HG03108 (cell line): ENCODE data around the gene HPS5.
"Not testable (repeated sequence)": the region's sequence is repeated elsewhere in the genome, so short reads cannot be mapped to it uniquely, and the experiment has no call there.

Experiments used
- ATAC-seq: cut with Tn5 transposase; IDR thresholded peaks from one replicate; pipeline ENCODE4 v1.9.1; 2021; ENCODE audit warnings: moderate library complexity; ENCODE audit not compliant: unreplicated experiment

The HPS5 gene, protein sequence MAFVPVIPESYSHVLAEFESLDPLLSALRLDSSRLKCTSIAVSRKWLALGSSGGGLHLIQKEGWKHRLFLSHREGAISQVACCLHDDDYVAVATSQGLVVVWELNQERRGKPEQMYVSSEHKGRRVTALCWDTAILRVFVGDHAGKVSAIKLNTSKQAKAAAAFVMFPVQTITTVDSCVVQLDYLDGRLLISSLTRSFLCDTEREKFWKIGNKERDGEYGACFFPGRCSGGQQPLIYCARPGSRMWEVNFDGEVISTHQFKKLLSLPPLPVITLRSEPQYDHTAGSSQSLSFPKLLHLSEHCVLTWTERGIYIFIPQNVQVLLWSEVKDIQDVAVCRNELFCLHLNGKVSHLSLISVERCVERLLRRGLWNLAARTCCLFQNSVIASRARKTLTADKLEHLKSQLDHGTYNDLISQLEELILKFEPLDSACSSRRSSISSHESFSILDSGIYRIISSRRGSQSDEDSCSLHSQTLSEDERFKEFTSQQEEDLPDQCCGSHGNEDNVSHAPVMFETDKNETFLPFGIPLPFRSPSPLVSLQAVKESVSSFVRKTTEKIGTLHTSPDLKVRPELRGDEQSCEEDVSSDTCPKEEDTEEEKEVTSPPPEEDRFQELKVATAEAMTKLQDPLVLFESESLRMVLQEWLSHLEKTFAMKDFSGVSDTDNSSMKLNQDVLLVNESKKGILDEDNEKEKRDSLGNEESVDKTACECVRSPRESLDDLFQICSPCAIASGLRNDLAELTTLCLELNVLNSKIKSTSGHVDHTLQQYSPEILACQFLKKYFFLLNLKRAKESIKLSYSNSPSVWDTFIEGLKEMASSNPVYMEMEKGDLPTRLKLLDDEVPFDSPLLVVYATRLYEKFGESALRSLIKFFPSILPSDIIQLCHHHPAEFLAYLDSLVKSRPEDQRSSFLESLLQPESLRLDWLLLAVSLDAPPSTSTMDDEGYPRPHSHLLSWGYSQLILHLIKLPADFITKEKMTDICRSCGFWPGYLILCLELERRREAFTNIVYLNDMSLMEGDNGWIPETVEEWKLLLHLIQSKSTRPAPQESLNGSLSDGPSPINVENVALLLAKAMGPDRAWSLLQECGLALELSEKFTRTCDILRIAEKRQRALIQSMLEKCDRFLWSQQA

DNA sequence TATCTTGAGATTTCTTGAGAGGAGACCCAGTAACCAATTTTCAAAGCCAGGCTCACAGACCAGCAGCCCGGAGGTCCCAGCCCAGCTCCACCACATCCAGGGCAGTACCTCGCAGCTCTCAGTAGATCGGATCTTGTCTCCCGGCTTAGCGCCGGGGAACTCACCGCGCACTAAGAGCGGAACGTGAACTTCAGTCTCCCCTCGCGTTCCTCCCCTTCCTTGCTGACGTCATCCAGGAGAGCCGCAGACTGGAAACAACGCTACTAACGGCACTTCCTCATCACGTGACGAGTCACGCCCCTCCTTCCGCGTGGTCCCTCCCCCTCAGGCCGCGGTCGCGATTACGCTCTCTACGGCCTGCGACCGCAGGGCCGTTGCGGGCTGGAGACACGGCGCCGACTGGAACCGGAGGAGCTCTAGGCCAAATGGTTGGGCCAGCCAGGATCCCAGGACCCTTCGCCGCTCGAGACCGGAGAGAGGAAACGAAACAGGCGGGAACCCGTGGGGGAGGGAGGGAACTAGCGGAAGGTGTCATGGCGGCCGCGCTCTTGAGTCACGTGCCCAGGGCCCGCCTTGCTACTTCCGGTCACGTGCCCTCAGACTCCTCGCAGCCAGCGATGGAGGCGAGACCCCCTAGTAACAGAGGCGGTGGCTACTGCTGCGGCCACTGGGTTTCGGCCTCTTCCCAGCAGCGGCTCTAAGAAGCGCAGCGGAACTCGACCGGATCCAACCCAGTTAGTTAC is at the start of gene HPS5, which contains the start of gene GTF2H1:
TSS of gene HPS5 (minus strand) at position 172 of the 743 bp plus-strand sequence. CDS start 4,282 bp downstream, outside the sequence.
TSS of gene GTF2H1 (plus strand) at position 599 of the 743 bp plus-strand sequence. CDS start 10,508 bp downstream, outside the sequence.
- peak; percentile 81 for ATAC-seq

DNA sequence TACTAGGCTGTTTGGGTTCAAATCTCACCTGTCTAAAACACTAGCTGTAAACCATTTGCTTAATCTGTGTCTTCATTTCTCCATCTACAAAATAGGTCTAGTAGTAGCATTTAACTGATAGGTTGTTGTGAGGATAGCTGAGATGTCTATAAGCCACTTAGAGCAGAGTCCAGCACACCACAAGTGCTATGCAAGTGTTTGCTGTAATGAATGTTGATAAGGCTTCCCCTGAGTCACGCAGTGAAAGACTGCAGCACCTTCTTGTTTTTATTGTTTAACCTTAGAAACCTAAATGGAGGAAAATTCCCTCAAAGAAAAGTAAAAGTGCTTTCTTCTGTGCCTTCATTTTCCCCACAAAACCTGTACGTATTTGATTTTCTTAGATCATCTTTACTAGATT is 49.3 kb upstream of the HPS5 start:
- no peak for ATAC-seq

DNA sequence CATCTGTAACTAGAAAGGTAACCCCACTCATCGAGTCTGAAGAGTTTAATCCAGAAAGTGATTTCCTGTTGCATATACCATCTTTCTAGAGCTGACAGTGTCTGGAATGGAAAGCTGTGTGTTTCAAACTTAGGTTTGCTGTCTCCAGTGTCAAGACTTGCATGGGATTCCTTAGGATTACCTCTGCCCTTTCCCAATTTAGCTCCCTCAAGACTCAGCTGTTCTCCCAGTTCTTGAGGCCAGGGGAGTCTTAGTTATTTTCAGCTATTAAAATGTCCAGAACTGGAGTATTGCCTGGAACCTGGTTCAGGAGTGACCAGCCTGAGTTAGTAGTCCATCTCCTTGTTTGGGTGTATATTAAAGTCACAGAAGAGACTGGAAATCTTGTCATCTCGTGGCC is 47.5 kb upstream of the HPS5 start:
- ATAC-seq: no peak

DNA sequence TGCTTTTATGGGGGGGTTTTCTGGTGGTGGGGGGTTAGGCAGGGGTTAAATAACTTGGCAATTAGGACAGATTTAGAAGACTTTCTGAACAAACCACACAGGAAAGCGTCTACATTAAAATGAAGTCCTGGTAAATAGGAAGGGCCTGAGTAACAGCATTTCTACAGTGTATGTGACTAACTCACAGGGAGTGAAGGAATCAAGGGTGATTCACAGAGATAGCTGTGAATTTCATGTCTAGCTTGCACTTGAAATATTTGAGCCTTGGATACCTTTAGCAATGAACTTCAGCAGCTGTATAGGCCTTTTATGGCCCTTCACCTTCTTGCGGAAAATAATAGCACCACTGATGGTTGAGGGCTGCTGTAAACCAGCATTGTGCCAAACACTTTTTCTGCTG is 46.3 kb upstream of the HPS5 start:
- ATAC-seq: no peak

DNA sequence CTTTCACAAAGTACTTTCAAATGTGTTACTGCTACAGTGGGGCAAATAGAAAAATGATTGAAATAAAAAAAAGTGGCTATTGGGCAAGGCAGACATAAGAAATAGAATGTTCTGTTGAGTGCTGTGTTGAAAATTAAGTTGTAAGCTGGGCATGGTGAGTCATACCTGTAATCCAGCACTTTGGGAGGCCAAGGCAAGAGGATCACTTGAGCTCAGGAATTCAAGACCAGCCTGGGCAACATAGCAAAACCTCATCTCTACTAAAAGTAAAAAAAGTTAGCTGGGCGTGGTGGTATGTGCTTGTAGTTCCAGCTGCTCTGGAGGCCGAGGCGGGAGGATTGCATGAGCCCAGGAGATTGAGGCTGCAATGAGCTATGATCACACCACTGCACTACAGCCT is 45.5 kb upstream of the HPS5 start:
- ATAC-seq: no peak

DNA sequence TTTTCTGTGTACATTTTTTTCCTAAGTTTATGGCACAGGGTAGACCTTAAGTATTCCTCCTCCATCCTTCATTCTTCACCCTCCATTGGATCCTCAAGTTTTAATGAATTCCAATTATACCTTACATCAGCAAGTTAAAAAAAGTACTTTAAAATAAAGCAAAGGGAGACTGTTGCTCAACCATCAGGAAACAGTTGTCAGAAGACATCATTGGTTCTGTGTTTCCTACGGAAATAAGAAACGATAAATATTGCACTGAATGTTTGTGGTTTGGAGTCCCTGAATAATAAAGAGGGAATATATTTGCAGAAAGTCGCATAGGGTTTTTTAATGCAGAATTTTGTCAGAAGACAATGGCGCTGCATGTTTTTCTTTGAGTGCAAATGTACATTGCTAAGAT is 44.3 kb upstream of the HPS5 start:
- no peak for ATAC-seq

DNA sequence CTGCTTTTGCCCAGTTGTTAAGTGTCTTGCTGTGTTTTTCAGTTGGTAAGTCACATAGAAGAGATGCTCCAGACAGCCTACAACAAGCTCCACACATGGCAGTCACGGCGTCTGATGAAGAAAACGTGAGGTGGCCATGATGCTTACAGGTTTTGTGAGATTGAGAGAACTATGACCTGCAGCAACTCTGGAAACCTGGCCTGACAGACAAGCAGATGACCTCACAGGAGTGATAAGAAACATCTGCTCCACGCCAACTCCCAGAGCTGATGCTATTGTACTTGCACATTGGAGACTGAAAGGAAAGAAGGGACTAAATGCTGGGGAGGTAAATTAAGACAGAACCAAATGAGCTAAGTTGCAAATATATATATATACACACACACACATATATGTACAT is 43.8 kb upstream of the HPS5 start:
- ATAC-seq: no peak

DNA sequence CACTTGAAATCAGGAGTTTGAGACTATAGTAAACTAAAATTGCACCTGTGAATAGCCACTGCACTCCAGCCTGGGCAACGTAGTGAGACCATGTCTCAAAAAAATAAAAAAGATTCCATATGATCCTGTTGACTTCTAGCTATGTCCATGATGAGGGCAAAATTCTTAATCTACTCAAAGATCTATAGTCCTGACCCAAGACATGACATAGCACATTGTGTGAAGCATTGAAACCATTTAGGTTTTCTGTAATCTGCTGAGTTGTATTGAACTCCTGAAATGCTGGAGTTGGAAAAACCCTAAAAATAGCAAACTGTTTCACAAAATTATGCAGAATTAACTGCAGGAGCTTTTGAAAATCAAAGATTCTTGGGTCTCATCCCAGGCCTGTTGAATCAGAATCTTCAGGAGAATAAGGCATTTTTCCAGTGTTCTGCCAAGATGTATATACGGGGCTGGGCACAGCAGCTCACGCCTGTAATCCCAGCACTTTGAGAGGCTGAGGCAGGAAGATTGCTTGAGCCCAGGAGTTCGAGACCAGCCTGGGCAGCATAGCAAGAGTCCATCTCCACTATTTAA is 42.6 kb upstream of the HPS5 start:
- no peak for ATAC-seq

DNA sequence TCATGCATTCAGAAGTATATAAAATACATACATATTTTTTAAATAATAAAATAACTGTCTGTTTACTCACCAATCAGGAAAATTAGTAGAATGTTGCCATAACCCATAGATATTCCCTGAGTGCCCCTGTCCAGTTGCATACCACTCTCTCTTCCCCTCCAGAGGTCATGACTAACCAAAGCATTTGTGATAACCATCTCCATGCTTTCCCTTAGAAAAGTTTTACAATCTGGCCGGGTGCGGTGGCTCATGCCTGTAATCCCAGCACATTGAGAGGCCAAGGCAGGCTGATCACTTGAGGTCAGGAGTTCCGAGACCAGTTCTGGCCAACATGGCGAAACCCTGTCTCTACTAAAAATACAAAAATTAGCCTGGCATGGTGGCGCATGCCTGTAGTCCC is 39.2 kb upstream of the HPS5 start:
- ATAC-seq: no peak

DNA sequence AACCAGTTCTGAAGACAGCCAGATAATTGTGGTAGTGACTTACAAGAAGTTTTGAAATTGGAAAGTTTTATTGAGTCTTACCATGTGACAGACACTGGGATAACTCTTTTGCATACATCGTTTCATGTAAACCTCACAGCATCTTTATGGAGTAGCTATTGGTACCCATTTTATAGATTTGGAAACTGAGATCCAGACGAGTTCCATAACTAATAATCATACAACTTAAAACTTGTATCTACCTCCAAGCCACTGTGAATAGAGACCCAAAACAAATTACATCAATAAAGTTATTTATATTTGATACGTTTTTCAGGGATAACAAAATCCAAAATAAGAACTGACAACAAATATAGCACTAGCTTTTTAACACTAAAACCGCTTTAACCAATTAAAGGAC is 36.7 kb upstream of the HPS5 start:
- ATAC-seq: no peak

DNA sequence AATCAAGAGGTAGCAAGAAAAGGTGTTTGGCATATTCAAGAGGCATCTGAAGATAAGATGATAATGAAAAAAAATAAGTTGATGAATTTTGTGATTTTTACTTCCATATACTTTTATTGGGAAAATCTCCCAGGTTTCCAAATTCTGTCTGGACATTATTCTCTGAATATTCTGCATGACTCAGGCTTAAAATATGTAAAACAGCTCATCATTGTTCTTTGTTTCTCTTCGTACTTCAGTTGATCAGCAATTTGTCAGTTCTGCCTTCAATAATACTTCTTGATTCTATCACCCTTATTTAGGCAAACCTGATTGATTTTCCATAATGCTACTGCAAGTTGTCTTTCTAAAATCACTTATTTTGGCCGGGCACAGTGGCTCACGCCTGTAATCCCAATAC is 30.6 kb upstream of the HPS5 start:
- no peak for ATAC-seq

DNA sequence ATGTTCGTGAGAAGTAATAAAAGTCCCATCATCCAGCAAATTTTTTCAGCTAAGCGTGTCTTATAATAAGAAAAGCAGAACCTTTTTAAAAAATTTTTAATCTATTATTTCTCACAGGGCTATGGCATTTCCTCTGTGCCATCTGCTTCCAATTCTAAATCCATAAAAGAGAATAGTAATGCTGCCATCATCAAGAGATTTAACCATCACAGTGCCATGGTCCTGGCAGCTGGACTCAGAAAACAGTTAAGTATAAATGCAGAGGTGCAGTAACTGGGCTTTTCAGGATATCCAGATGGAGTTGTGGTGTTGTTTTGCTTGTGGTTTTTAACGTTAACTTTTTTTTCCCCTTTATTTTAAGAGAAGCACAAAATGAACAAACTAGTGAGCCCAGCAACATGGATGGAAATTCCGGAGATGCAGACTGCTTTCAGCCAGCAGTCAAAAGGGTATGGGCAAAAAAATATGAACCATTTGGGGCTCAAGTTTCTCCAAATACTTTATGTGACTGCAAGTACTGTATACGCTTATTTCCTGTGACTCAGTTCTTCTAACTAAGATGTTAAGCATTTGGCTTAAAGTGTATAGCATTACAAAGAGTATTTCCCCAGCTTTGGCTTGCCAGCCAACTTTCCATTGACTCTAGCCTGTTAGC is 25.7 kb upstream of the HPS5 start:
- no peak for ATAC-seq

DNA sequence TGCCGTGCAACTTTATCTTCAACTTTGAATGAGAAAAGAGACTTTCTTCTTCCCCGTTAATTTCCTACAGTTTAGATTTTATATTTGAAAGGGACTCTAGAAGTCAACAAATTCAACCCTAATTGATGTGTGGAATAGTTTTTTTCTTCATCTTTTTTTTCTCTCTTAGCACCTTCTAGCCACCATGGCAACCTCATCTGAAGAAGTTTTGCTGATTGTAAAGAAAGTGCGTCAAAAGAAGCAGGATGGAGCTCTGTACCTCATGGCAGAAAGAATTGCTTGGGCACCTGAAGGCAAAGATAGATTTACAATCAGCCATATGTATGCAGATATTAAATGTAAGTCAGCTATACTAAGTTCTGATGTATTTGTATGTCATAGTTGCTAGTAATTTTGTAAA is 11.0 kb upstream of the HPS5 start:
- no peak for ATAC-seq

DNA sequence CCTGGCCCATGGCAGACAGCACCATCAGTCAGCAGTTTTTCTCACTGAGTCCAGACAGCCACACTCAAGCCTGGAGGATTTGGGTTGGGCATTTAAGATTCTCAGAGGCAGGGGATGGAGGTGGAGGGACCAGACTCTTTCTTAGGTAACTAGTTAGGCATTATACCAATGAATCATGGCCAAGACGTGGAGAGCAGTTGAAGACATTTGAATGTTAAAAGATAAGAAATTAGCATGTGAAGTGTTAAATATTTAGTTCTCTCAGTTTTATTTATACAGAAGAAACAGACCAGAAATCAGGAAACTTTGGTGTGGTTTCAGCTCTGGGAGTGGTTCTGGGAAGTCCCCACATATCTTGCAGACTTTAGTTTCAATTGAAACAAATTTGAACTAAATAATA is 10.4 kb upstream of the HPS5 start:
- ATAC-seq: no peak

DNA sequence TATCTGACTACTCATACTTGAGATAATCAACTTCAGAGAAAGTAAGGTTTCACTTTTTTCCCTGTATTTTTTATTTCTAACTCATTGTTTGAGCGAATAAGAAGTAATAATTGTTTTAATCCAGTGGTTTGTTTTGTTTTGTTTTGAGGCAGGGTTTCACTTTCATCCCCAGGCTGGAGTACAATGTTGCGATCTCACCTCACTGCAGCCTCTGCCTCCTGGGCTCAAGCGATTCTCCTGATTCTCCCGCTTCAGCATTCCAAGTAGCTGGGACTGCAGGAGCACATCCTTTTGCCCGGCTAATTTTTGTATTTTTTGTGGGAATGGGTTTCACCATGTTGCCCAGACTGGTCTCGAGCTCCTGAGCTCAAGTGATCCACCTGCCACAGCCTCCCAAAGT is 9.0 kb upstream of the HPS5 start:
- no peak for ATAC-seq

DNA sequence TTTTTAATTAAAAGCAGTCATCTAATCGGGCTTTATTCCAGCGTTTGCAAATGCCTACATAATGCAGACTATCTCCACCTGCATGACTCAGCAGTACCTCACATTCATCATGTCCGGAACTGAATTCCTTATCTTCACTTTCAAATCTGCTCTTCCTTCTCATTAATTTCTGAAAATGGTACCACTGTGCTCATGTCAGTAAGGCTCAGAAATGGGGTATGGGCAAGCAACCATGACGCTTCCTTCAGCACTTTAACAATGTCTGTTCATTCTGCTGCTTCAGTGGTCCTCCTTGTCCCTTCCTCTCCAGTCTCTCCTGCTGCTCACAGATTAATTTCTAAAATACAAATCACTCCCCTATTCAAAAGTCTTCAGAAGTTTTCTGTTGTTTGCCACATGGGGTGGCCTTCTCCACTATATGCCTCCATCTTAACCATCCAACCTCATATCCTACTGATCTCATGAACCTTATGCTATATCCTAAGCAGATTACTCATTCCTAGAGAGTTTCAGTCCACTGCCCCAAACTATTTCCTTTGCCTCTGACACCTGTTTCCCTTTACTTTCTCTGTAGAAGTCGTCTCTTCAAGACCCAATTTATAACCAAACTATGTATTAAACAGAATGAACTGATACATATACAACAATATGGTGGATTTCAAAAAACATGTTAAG is 7.4 kb upstream of the HPS5 start:
- peak; percentile 51 for ATAC-seq

DNA sequence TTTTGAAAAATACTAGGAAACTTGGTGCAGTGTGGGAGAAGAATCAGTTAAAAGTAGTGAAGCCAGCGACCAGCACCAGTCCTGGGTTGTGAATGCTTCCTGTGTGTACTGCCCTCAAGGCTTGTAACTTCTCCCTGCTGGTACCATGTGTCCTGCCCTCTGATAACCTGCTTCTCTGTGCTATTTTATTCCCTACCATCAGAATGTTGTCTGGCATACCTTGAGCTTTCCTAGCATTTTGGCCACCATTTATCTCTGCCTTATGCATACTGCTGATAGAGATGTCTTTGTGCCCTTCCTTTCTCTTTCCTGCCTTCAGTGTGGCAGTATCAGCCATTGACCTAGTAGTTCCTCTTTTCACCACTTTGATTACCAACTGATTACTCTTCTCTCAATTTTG is 2.4 kb upstream of the HPS5 start:
- ATAC-seq: no peak

DNA sequence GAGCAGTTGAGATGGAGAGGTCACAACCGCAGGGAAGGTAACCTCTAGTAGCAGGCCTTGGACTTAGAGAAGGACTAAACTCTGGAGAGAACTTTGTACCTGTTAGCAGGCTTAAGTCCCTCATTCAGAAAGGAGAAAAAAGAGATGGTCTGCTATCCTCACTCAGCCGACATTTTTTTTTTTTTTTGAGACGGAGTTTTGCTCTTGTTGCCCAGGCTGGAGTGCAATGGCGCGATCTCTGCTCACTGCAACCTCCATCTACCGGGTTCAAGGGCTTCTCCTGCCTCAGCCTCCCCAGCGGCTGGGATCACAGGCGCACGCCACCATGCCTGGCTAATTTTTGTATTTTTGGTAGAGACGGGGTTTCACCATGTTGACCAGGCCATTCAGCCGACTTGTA is 1.9 kb upstream of the HPS5 start:
- ATAC-seq: not testable (repeated sequence)

DNA sequence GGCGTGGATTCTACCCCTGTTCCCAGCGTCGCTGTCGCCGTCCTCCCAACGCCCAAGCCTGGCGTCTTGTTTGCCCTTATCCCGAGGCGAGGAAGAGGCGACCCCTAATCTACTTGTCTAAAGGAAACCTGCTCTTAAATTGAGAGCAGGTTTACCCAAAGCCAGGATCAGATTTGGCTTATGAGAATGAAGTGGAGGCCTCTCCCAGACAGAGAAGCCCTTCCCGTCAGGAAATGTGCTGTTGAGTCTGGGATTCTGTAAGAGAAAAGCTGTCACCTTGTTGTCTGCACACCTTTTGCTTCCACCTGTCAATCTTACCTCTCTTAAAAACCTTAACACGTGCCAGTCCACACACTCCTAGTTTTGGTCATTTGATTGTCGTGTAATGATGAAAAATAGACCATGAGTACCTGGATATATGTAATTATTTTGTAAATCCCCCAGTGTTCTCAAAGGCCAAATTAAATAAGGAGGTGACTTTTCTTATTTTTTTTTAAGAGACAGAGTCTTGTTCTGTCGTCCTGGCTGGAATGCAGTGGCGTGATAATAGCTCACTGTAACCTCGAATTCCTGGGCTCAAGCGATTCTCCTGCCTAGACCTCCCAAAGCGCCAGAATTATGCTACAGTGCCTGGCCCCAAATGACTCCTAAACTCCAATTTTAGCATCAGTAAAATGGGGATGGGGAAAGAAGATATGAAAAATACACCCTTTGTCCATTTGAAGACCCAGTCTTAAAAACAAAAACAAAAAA is 1.1 kb upstream of the HPS5 start:
- no peak for ATAC-seq
